ENCODE measurements around the gene ANKRD18B. TPM values are rescaled to one million over a fixed set of nuclear protein-coding genes. Genes with fewer than 3 reads are reported as not detected.
A peak's percentile ranks its signal among the peaks of the same experiment; 100 is the strongest.
"Not testable (repeated sequence)": the region's sequence is repeated elsewhere in the genome, so short reads cannot be mapped to it uniquely, and the experiment has no call there.

The ANKRD18B gene
- total RNA-seq, 2 donors from 2014 or later, result 1.1 TPM; not detected in 1

GRCh38 chr9:33524306-33524947 is 376 bp downstream of the ANKRD18B start:
- intact Hi-C loops (cut with DNase I), result no loop called here
- ATAC-seq, result peak; percentile 38 to 56
- peak; percentile 21 for DNase-seq

- ATAC-seq; intact Hi-C loops (cut with DNase I); DNase-seq: not testable (repeated sequence)
Measured at GRCh38 chr9:33528069-33528468, 4.0 kb downstream of the ANKRD18B start.

GRCh38 chr9:33533958-33534357 is 9.9 kb downstream of the ANKRD18B start:
- DNase-seq; ATAC-seq; intact Hi-C loops (cut with DNase I): not testable (repeated sequence)

DNA sequence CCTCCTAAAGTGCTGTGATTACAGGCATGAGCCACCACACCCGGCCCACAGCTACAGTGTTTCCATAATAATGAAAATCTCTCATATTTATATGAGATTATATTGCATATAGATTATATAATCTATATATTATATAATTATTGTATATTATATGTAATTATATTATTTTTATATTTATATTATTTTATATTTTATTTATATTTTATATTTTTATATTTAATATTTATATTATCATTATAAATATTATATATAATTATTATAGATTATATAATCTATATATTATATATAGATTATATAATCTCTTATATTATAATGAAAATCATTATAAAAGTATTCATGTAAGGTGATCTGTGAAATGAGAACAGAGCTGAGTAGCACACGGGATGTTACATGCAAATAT is 11.5 kb downstream of the ANKRD18B start:
- intact Hi-C loops (cut with DNase I), result no loop called here
- DNase-seq, result no peak
- no peak for ATAC-seq

- DNase-seq, ATAC-seq: not testable (repeated sequence)
Measured at GRCh38 chr9:33543463-33543862, 19.4 kb downstream of the ANKRD18B start.

GRCh38 chr9:33545715-33546114 is 21.7 kb downstream of the ANKRD18B start:
- intact Hi-C loops (cut with DNase I); ATAC-seq; DNase-seq: not testable (repeated sequence)

More at GRCh38 chr9:33543463-33543862, 19.4 kb downstream of the ANKRD18B start:
- intact Hi-C loops (cut with DNase I), result not testable (repeated sequence)

GRCh38 chr9:33548816-33549215 is 24.8 kb downstream of the ANKRD18B start:
- DNase-seq; ATAC-seq; intact Hi-C loops (cut with DNase I): not testable (repeated sequence)

DNA sequence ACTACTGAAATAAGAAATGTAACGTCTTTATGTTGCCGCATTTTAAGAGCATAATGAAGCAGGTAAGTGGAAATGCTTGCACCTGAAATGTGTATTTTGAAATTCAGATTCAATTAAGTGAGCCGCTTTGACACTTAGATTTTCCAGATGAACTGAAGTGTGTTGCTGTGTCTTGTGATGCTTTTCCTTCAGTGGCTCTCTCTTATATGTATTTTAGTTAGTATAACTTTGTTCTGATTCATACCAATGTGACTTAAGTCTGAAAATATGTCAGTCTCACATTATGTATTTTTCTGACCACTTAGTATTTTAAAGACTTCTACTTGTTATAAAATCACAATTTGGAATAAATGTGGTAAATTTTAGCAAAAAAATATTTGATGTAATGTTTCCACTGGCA is 25.4 kb downstream of the ANKRD18B start:
- DNase-seq; ATAC-seq; intact Hi-C loops (cut with DNase I): not testable (repeated sequence)

GRCh38 chr9:33551183-33551582 is 27.1 kb downstream of the ANKRD18B start:
- DNase-seq; ATAC-seq; intact Hi-C loops (cut with DNase I): not testable (repeated sequence)

DNA sequence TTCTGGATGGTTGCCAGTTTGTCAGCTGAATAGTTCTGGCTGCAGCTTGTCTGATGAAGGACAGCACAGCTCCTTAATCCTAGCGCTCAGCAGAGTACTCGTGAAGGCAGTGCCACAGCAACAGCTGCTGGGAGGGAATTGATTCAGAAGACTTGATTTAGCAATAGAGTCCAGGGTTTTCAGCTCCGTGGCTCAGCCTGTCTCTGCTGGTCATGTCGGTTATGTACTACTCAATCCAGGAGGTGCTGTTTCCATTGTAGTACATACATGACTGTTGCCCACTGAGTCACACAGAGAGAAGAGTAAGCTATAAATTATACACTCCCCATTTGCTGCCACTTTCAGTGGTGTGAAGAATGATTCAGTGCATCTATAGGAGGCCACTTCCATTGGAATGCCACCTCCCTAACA is 28.3 kb downstream of the ANKRD18B start:
- intact Hi-C loops (cut with DNase I); DNase-seq: not testable (repeated sequence)
- peak; percentile 74 to 80 for ATAC-seq

DNA sequence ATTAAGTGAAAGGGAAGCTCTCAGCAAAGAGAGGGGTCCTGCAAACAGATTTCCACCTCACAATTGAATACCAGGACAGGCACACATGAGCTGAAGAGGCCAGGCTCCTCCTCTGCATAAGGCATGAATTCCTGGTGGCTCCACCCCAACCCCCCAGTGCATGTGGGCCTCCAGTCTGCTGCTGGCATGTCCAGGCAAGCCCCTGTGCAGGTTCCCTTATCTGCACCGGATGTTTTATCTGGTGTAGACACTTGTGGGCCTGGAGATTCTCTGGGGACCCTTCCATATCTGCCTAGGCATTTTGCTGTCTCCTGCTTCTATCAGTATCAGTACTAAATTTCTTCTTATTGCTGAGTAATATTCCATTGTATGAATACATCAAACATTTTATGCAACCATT is 36.2 kb downstream of the ANKRD18B start:
- DNase-seq; intact Hi-C loops (cut with DNase I); ATAC-seq: not testable (repeated sequence)

- ATAC-seq; intact Hi-C loops (cut with DNase I); DNase-seq: not testable (repeated sequence)
Measured at GRCh38 chr9:33562196-33562595, 38.1 kb downstream of the ANKRD18B start.

DNA sequence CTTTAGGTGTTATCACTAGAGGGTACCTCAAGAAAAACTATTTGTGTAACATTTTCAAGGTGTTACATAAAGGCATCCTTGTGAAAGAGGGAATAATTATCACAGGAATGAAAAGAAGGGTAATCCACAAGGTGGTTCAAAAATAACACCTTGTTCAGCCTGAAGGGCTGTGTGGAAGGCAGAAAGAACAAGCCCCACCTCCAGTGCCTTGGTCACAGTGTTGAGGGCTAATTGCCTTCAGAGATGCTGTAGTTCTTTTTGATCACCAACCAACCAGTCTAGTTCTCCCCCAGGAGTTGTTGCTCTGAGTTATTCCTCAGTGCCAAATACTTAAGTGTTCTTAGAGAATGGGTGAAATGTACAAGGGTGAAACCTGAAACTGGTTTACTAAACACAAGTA is 43.7 kb downstream of the ANKRD18B start:
- DNase-seq; ATAC-seq; intact Hi-C loops (cut with DNase I): not testable (repeated sequence)

DNA sequence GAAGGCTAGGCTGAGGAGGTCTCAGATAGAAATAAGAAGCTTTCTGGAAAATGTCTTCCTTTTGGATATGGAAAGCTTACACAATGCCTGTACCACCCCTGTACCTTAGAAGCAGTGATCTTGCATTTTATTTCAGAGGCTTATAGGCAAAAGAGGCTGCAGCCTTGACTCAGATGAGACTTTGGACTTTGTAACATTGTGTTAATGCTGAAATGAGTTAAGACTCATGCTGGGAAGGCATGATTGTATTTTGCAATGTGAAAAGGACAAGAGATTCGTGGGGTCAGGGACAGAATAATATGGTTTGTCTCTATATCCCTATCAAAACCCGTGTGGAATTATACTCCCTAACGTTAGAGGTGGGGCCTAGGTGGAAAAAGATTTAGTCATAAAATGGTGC is 53.7 kb downstream of the ANKRD18B start:
- intact Hi-C loops (cut with DNase I), result not testable (repeated sequence)

GRCh38 chr9:33579996-33580395 is 55.9 kb downstream of the ANKRD18B start:
- intact Hi-C loops (cut with DNase I); ATAC-seq; DNase-seq: not testable (repeated sequence)

More for the DNA sequence above, 53.7 kb downstream of the ANKRD18B start:
- not testable (repeated sequence) for ATAC-seq, DNase-seq

GRCh38 chr9:33582686-33583085 is 58.6 kb downstream of the ANKRD18B start:
- DNase-seq; ATAC-seq; intact Hi-C loops (cut with DNase I): not testable (repeated sequence)

- ATAC-seq; intact Hi-C loops (cut with DNase I); DNase-seq: not testable (repeated sequence)
Measured at GRCh38 chr9:33586128-33586527, 62.1 kb downstream of the ANKRD18B start.

DNA sequence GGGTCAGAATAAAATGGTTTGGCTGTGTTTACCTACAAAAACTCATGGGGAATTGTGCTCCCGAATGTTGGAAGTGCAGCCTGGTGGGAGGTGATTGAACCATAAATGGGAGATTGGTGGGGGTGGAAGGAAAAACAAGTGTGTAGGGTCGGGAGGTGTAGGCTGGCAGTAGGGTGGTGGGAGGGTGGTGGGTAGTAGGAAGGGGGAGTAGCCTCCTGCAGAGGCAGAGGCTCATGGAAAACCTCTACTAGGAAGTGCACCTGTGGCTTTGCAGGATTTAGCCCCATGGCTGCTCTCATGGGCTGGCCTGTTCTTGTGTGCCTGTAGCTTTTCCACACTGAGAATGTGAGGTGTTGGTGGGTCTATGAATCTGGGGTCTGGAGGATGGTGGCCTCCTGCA is 63.7 kb downstream of the ANKRD18B start:
- intact Hi-C loops (cut with DNase I); DNase-seq; ATAC-seq: not testable (repeated sequence)

DNA sequence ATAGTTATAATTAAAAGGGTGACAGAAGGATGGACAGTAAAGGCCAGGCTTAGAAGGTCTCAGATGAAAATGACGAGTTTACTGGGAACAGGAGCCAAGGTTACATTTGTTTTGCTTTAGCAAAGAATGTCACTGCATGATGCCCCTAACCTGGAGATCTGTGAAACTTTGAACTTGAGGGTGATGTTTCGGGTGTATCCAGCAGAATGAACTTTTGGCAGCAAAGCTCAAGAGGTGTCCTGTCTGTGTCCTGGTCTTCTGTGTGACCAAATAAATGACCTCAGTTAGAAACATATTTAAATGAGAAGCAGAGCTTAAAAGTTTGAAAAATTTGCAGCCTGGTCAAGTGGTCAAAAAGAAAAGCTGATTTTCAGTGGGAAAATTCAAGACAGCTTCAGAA is 64.8 kb downstream of the ANKRD18B start:
- ATAC-seq; intact Hi-C loops (cut with DNase I); DNase-seq: not testable (repeated sequence)

GRCh38 chr9:33590857-33591256 is 66.8 kb downstream of the ANKRD18B start:
- intact Hi-C loops (cut with DNase I); DNase-seq; ATAC-seq: not testable (repeated sequence)
